Diencephalon (tissue), 1 donor: ENCODE data around the gene FOLR3. TPM values are rescaled to one million over a fixed set of nuclear protein-coding genes. Genes with fewer than 3 reads are reported as not detected.

Experiments
- total RNA-seq: library from RNA; depleted of rRNA; stranded (reverse); fragments of >200 nt; gene quantifications from one replicate; pipeline ENCODE4 v1.2.3, GENCODE V29; 2014

FOLR3 gene
- total RNA-seq: not detected

GRCh38 chr11:72135473-72135872 lies at the start of gene FOLR3:
Gene FOLR3 (plus strand): TSS chr11:72135725. CDS start chr11:72135953, 228 bp downstream.

GRCh38 chr11:72102946-72103753 lies 32.4 kb upstream of the FOLR3 start, which contains the start of gene LAMTOR1:
Gene LAMTOR1 (minus strand): TSS chr11:72103297. CDS start chr11:72103224, 73 bp downstream.

DNA sequence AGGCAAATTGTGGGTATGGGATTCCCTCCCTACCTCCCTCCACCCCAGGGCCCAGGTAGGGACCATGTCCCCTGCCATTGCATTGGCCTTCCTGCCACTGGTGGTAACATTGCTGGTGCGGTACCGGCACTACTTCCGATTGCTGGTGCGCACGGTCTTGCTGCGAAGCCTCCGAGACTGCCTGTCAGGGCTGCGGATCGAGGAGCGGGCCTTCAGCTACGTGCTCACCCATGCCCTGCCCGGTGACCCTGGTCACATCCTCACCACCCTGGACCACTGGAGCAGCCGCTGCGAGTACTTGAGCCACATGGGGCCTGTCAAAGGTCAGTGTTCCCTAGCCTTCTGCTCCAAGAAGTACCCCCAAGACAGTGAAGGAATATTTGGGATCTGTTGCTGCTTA lies 29.6 kb upstream of the FOLR3 start, which contains the start of gene TOMT:
Gene TOMT, plus strand, starts transcription at position 37 of the 400 bp plus-strand sequence. Its CDS starts 28 bp downstream, at position 65.

GRCh38 chr11:72112143-72112977 lies 23.2 kb upstream of the FOLR3 start, which contains the start of gene ANAPC15:
Gene ANAPC15 (minus strand): TSS chr11:72112695. CDS start chr11:72111276, 1,419 bp downstream.

Other genes with a start within 250 kb of the FOLR3 start
- 13.6 TPM for gene XNDC1N, start 207.1 kb upstream of the FOLR3 start, total RNA-seq
- gene RNF121, start 206.7 kb upstream of the FOLR3 start, total RNA-seq: 27.5 TPM
- gene IL18BP, start 136.8 kb upstream of the FOLR3 start, total RNA-seq: 2.8 TPM
- 144 TPM for gene NUMA1, start 55.2 kb upstream of the FOLR3 start, total RNA-seq
- 18.7 TPM for gene LRRC51, start 54.9 kb upstream of the FOLR3 start, total RNA-seq
- 60.0 TPM for gene LAMTOR1, start 32.4 kb upstream of the FOLR3 start, total RNA-seq
- not detected for gene TOMT, start 29.8 kb upstream of the FOLR3 start, total RNA-seq
- gene ANAPC15, start 23.0 kb upstream of the FOLR3 start, total RNA-seq: 15.5 TPM
- 9.2 TPM for gene FOLR1, start 56.4 kb downstream of the FOLR3 start, total RNA-seq
- 10.8 TPM for gene FOLR2, start 81.1 kb downstream of the FOLR3 start, total RNA-seq
- gene INPPL1, start 89.0 kb downstream of the FOLR3 start, total RNA-seq: 20.5 TPM
- not detected for gene PHOX2A, start 108.5 kb downstream of the FOLR3 start, total RNA-seq